A549 (cell line): ENCODE data around the gene CD300A.

Experiments
- CEBPB ChIP-seq, 2 experiments: fragments of >200 bp in 1 of 2; sonication (Bioruptor Twin) in 1 of 2; formaldehyde crosslinking in 1 of 2; IDR thresholded peaks; 2 replicates each; pipeline ENCODE4 v1.6.1; 2012 to 2016
- EHMT2 ChIP-seq: fragments of 200-600 bp; sonication (generic); IDR thresholded peaks from 2 replicates; pipeline ENCODE4 v1.6.1; 2016; ENCODE audit warnings: antibody characterized with exemption, low read depth, mild to moderate bottlenecking, moderate library complexity
- ELK1 ChIP-seq: fragments of 150-350 bp; IDR thresholded peaks from 2 replicates; pipeline ENCODE4 v1.6.1; 2014; ENCODE audit warnings: low read depth, mild to moderate bottlenecking, low read length
- EP300 ChIP-seq, 2 experiments: fragments of >200 bp; sonication (Bioruptor Twin); formaldehyde crosslinking; IDR thresholded peaks; 2 replicates in 1 of 2; 3 replicates in 1 of 2; pipeline ENCODE4 v1.6.1; 2016 to 2017
- HMGXB4 ChIP-seq: fragments of 250-450 bp; sonication (Bioruptor Pico); IDR thresholded peaks from 2 replicates; pipeline ENCODE4 v1.5.0; 2021; ENCODE audit warnings: mild to moderate bottlenecking, moderate library complexity, borderline replicate concordance
- HOXA7 ChIP-seq: fragments of 250-450 bp; sonication (Bioruptor Pico); IDR thresholded peaks from 2 replicates; pipeline ENCODE4 v1.5.0; 2020; ENCODE audit warnings: mild to moderate bottlenecking, moderate library complexity
- MAZ ChIP-seq: fragments of 150-350 bp; IDR thresholded peaks from 2 replicates; pipeline ENCODE4 v1.6.1; 2014; ENCODE audit warnings: antibody characterized with exemption, low read depth, low read length, borderline replicate concordance
- PHF8 ChIP-seq: fragments of 200-600 bp; sonication (generic); IDR thresholded peaks from 2 replicates; pipeline ENCODE4 v1.6.1; 2016; ENCODE audit warnings: low read depth, mild to moderate bottlenecking, antibody characterized with exemption, moderate library complexity, borderline replicate concordance
- POLR2A ChIP-seq: IDR thresholded peaks from 2 replicates; pipeline ENCODE4 v1.6.1; 2012; ENCODE audit warnings: mild to moderate bottlenecking, low read length
- POLR2AphosphoS2 ChIP-seq: conservative IDR thresholded peaks from 2 replicates; pipeline ENCODE4 v1.6.1; 2012; ENCODE audit warnings: low read length, improper control_type of control experiment, inconsistent platforms
- SMC3 ChIP-seq: fragments of >200 bp; sonication (Bioruptor Twin); formaldehyde crosslinking; IDR thresholded peaks from 3 replicates; pipeline ENCODE4 v1.6.1; 2018; ENCODE audit warnings: inconsistent platforms
- SREBF2 ChIP-seq: fragments of 450-650 bp; IDR thresholded peaks from 2 replicates; pipeline ENCODE4 v1.6.1; 2014; ENCODE audit warnings: mild to moderate bottlenecking, moderate library complexity
- TF ChIP-seq, protein P1 (sequence below): fragments of >200 bp; sonication (Bioruptor Twin); formaldehyde crosslinking; IDR thresholded peaks from 3 replicates; pipeline ENCODE4 v1.5.1; 2016
- TF ChIP-seq, protein P2 (sequence below): fragments of 200-600 bp; sonication (generic); IDR thresholded peaks from 2 replicates; pipeline ENCODE4 v1.6.1; 2016; ENCODE audit warnings: antibody characterized with exemption, mild to moderate bottlenecking, moderate library complexity

GRCh38 chr17:74453665-74454196, 12.7 kb upstream of the CD300A start:
- TF ChIP-seq, protein P1, sequence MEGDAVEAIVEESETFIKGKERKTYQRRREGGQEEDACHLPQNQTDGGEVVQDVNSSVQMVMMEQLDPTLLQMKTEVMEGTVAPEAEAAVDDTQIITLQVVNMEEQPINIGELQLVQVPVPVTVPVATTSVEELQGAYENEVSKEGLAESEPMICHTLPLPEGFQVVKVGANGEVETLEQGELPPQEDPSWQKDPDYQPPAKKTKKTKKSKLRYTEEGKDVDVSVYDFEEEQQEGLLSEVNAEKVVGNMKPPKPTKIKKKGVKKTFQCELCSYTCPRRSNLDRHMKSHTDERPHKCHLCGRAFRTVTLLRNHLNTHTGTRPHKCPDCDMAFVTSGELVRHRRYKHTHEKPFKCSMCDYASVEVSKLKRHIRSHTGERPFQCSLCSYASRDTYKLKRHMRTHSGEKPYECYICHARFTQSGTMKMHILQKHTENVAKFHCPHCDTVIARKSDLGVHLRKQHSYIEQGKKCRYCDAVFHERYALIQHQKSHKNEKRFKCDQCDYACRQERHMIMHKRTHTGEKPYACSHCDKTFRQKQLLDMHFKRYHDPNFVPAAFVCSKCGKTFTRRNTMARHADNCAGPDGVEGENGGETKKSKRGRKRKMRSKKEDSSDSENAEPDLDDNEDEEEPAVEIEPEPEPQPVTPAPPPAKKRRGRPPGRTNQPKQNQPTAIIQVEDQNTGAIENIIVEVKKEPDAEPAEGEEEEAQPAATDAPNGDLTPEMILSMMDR = peak; percentile 10; the same call in 1 of the 3 replicates
- no peak for TF ChIP-seq EHMT2
- no peak for TF ChIP-seq SMC3
- no peak for TF ChIP-seq HOXA7 (CRISPR knock-in tag)
- no peak for TF ChIP-seq ELK1
- no peak for TF ChIP-seq POLR2A
- TF ChIP-seq SREBF2 = no peak
- no peak for TF ChIP-seq CEBPB (IDR thresholded peaks at IDR 0.05)
- TF ChIP-seq, protein P2, sequence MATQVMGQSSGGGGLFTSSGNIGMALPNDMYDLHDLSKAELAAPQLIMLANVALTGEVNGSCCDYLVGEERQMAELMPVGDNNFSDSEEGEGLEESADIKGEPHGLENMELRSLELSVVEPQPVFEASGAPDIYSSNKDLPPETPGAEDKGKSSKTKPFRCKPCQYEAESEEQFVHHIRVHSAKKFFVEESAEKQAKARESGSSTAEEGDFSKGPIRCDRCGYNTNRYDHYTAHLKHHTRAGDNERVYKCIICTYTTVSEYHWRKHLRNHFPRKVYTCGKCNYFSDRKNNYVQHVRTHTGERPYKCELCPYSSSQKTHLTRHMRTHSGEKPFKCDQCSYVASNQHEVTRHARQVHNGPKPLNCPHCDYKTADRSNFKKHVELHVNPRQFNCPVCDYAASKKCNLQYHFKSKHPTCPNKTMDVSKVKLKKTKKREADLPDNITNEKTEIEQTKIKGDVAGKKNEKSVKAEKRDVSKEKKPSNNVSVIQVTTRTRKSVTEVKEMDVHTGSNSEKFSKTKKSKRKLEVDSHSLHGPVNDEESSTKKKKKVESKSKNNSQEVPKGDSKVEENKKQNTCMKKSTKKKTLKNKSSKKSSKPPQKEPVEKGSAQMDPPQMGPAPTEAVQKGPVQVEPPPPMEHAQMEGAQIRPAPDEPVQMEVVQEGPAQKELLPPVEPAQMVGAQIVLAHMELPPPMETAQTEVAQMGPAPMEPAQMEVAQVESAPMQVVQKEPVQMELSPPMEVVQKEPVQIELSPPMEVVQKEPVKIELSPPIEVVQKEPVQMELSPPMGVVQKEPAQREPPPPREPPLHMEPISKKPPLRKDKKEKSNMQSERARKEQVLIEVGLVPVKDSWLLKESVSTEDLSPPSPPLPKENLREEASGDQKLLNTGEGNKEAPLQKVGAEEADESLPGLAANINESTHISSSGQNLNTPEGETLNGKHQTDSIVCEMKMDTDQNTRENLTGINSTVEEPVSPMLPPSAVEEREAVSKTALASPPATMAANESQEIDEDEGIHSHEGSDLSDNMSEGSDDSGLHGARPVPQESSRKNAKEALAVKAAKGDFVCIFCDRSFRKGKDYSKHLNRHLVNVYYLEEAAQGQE = no peak
- no peak for TF ChIP-seq EP300 (IDR thresholded peaks at IDR 0.05)
- TF ChIP-seq POLR2AphosphoS2 = no peak
- TF ChIP-seq HMGXB4 (CRISPR knock-in tag) = no peak
- TF ChIP-seq MAZ = no peak
- TF ChIP-seq PHF8 = no peak
